Esophagus muscularis mucosa (tissue), 4 donors: ENCODE data around the gene DTX1. TPM values are rescaled to one million over a fixed set of nuclear protein-coding genes. Genes with fewer than 3 reads are reported as not detected.

Experiments
- DNase-seq: peaks from one replicate; pipeline ENCODE4 v3.0.0-alpha.2; 2017; ENCODE audit errors: extremely low spot score
- H3K27ac ChIP-seq, 4 donors: fragments of 200-600 bp; sonication (generic); replicated peaks in 1 of 4; 1 replicate in 3 of 4; 2 replicates in 1 of 4; pipeline ENCODE4 v1.5.1; 2016 to 2019; ENCODE audit warnings: mild to moderate bottlenecking in 1 of 4
- H3K27me3 ChIP-seq, 4 donors: fragments of 200-600 bp; sonication (generic); one replicate each; pipeline versions ENCODE4 v1.5.1 to v1.6.0; 2016 to 2019
- H3K36me3 ChIP-seq, 4 donors: fragments of 200-600 bp; sonication (generic); one replicate each; pipeline ENCODE4 v1.5.1; 2016 to 2019
- H3K4me1 ChIP-seq, 4 donors: fragments of 200-600 bp; sonication (generic); one replicate each; pipeline ENCODE4 v1.5.1; 2016 to 2019
- H3K4me3 ChIP-seq, 4 donors: fragments of 200-600 bp; sonication (generic); 1 replicate in 2 of 4; 2 replicates in 2 of 4; pipeline ENCODE4 v1.5.1; 2016 to 2019; ENCODE audit warnings: mild to moderate bottlenecking in 4 of 4, moderate library complexity in 1 of 4
- H3K9me3 ChIP-seq, 4 donors: fragments of 200-600 bp; sonication (generic); 1 replicate in 3 of 4; 2 replicates in 1 of 4; pipeline ENCODE4 v1.5.1; 2016 to 2019
- EP300 ChIP-seq: sonication (generic); formaldehyde crosslinking; IDR thresholded peaks from one replicate; pipeline ENCODE4 v1.6.1; 2017; ENCODE audit warnings: antibody characterized with exemption
- POLR2A ChIP-seq: fragments of 450-650 bp; IDR thresholded peaks from one replicate; pipeline ENCODE4 v1.6.1; 2017; ENCODE audit warnings: antibody characterized with exemption, moderate library complexity, mild to moderate bottlenecking, low read depth
- POLR2AphosphoS5 ChIP-seq, 2 donors: sonication (generic); formaldehyde crosslinking; IDR thresholded peaks; one replicate each; pipeline ENCODE4 v1.6.1; 2017; ENCODE audit warnings: antibody characterized with exemption in 2 of 2
- WGBS: methylation state at CpG from one replicate; pipeline ENCODE4 v1.1.5; 2018; 5-methylcytosine and 5-hydroxymethylcytosine counted together
- intact Hi-C: fragments of 100-400 bp; cut with DNase I; formaldehyde crosslinking; loops from one replicate; pipeline ENCODE4 v1.15.1; 2023
- total RNA-seq, 4 donors: library from RNA; depleted of rRNA; stranded (reverse); fragments of >200 nt; gene quantifications; one replicate each; pipeline versions ENCODE4 v1.1.0 to v1.2.1, GENCODE V29; 2016
- TF ChIP-seq, protein P1 (sequence below), 3 experiments: fragments of 200-600 bp in 2 of 3; fragments of 450-650 bp in 1 of 3; sonication (generic) in 2 of 3; IDR thresholded peaks; one replicate each; pipeline ENCODE4 v1.5.1; 2017 to 2019; ENCODE audit warnings: antibody characterized with exemption in 3 of 3, mild to moderate bottlenecking in 2 of 3, moderate library complexity in 1 of 3

The DTX1 gene
- total RNA-seq, 4 donors from 2014 or later, result 3.6 to 6.1 (median 4.9) TPM

GRCh38 chr12:113127791-113128199 is 71.3 kb downstream of the DTX1 start:
- Histone ChIP-seq H3K27ac (no peak overlapping the region), H3K36me3 (no peaks in the 10 kb centered on the region), H3K27me3 (peaks cover 0 to 49% (median 0%) of the 10 kb centered on the region in 4 donors), H3K4me3 (no peak overlapping the region), H3K9me3 (peaks cover 0 to 9% (median 5%) of the 10 kb centered on the region in 4 donors), H3K4me1 (no peaks in the 10 kb centered on the region)
- 31% methylated on average over 14 of the region's 15 CpGs for WGBS
- TF ChIP-seq, protein P1, sequence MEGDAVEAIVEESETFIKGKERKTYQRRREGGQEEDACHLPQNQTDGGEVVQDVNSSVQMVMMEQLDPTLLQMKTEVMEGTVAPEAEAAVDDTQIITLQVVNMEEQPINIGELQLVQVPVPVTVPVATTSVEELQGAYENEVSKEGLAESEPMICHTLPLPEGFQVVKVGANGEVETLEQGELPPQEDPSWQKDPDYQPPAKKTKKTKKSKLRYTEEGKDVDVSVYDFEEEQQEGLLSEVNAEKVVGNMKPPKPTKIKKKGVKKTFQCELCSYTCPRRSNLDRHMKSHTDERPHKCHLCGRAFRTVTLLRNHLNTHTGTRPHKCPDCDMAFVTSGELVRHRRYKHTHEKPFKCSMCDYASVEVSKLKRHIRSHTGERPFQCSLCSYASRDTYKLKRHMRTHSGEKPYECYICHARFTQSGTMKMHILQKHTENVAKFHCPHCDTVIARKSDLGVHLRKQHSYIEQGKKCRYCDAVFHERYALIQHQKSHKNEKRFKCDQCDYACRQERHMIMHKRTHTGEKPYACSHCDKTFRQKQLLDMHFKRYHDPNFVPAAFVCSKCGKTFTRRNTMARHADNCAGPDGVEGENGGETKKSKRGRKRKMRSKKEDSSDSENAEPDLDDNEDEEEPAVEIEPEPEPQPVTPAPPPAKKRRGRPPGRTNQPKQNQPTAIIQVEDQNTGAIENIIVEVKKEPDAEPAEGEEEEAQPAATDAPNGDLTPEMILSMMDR (IDR thresholded peaks at IDR 0.05), result no peak
- no peak for TF ChIP-seq EP300
- TF ChIP-seq POLR2A, result no peak
- no peak for TF ChIP-seq POLR2AphosphoS5 (IDR thresholded peaks at IDR 0.05)
- no peak for DNase-seq
- intact Hi-C loops, result no loop called here

- Histone ChIP-seq H3K9me3 (no peaks in the 10 kb centered on the region), H3K27ac (no peak overlapping the region), H3K27me3 (peaks cover 0 to 62% (median 3%) of the 10 kb centered on the region in 4 donors), H3K36me3 (no peaks in the 10 kb centered on the region), H3K4me1 (no peaks in the 10 kb centered on the region), H3K4me3 (no peak overlapping the region)
- WGBS, result 60% methylated on average over 9 of the region's 9 CpGs
- intact Hi-C loops, result no loop called here
- no peak for DNase-seq
- TF ChIP-seq EP300, result no peak
- TF ChIP-seq, protein P1 (IDR thresholded peaks at IDR 0.05), result no peak
- no peak for TF ChIP-seq POLR2AphosphoS5 (IDR thresholded peaks at IDR 0.05)
- no peak for TF ChIP-seq POLR2A
These were observed 72.5 kb downstream of the DTX1 start for GRCh38 chr12:113128802-113129663.

GRCh38 chr12:113129664-113130456 is 73.3 kb downstream of the DTX1 start:
- WGBS, result 81% methylated on average over 10 of the region's 17 CpGs
- H3K9me3 ChIP-seq, result no peaks in the 10 kb centered on the region
- no peak overlapping the region for H3K4me3 ChIP-seq
- no peaks in the 10 kb centered on the region for H3K4me1 ChIP-seq
- H3K27ac ChIP-seq, result no peak overlapping the region
- no peaks in the 10 kb centered on the region for H3K36me3 ChIP-seq
- H3K27me3 ChIP-seq, result peaks cover 0 to 70% (median 8%) of the 10 kb centered on the region in 4 donors
- DNase-seq, result no peak
- TF ChIP-seq POLR2A (no peak), POLR2AphosphoS5 (IDR thresholded peaks at IDR 0.05) (no peak), EP300 (no peak)
- TF ChIP-seq, protein P1 (IDR thresholded peaks at IDR 0.05), result no peak
- intact Hi-C loops, result no loop called here

DNA sequence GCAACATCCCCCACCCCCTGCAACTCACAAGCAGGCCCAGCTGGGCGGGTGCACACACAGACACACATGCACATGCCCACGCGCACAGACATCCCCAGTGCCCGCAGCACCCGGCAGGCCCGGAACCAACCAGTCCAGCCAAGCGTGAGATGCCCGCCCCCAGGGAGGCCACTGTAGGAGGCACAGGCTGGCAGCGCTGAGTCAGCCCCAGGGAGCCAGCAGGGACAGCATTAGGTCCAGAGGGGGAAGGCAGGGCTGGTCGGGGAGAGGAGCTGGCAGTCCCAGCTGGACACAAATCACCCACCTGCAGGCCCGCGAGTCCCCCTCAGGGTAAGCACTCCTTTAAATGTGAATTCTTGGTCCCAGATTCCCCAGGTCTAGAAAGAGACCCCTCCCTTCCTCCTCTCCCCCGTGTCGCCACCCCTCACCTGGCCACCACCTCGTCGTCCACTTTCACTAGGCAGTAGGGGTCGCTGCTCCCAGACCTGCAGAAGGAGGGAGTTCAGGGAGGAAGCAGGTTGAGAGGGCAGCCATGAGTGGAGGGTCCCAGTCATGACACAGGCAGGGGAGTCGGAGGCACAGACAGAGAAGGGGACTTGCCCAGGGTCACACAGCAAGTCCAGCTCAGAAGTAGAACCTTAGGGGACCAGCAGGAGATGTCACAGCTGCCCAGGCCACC is 74.1 kb downstream of the DTX1 start:
- peaks cover 0 to 5% (median 3%) of the 10 kb centered on the region in 4 donors for H3K4me1 ChIP-seq
- H3K9me3 ChIP-seq, result no peaks in the 10 kb centered on the region
- TF ChIP-seq, protein P1 (IDR thresholded peaks at IDR 0.05), result no peak
- TF ChIP-seq EP300 (no peak), POLR2AphosphoS5 (IDR thresholded peaks at IDR 0.05) (no peak), POLR2A (no peak)
- H3K36me3 ChIP-seq, result no peaks in the 10 kb centered on the region
- no peak for DNase-seq
- peaks cover 0 to 77% (median 8%) of the 10 kb centered on the region in 4 donors for H3K27me3 ChIP-seq
- 28% methylated on average over 7 of the region's 18 CpGs for whole genome bisulfite sequencing
- intact Hi-C loops, result no loop called here
- no peak overlapping the region for H3K27ac ChIP-seq
- H3K4me3 ChIP-seq, result no peak overlapping the region
